GM18873 (cell line): ENCODE measurements around the gene ST3GAL4.

Experiments
- ATAC-seq: cut with Tn5 transposase; IDR thresholded peaks from one replicate; pipeline ENCODE4 v1.9.1; 2021; ENCODE audit warnings: mild to moderate bottlenecking, moderate library complexity, moderate number of reproducible peaks; ENCODE audit not compliant: unreplicated experiment, low FRiP score

The ST3GAL4 gene

DNA sequence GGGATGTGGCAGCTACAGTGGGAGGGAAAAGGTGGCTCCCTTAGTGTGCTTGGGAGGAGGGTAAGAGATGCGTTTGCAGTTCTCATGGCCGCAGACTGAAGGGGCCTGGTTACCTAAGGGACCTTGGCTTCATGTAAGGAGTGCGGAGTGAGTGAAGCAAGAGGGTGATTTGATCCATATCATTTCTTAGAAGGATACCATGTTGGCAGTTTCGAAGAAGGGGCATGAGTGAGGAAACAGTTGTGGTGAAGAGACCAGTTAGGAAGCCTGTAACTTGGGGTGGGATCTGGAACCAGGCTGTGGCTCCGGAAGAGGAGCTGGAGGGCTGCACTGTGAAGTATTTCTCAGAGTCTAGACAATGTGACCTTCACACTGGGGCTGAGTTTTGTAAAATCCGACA, 45.0 kb downstream of the ST3GAL4 start:
- no peak for ATAC-seq

DNA sequence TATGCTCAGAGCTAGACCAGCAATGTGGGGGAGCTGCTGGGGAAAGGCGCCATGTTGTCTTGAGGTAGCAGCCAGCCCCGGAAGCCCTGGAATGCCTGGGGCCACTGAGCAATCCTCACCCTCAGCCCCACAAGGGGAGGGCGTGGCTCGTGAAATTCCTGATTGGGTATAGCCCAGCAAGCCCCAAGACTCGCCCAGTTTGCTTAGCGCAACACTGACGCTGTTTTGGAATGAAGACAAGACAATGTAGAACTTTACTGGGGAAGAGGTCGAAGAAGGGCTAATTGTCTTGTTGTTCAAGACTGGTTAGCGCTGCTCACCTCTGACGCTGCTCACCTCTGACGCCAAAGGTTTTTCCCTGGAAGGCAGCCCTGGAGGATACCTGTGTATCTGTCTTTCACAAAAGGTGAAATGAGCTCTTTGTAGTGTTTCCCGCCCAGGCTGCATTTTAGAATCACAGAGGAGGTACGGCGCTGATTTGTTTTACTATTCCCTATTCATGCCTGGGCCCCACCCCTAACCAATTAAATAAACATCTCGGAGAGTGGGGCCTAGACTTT, 47.6 kb downstream of the ST3GAL4 start:
- no peak for ATAC-seq

DNA sequence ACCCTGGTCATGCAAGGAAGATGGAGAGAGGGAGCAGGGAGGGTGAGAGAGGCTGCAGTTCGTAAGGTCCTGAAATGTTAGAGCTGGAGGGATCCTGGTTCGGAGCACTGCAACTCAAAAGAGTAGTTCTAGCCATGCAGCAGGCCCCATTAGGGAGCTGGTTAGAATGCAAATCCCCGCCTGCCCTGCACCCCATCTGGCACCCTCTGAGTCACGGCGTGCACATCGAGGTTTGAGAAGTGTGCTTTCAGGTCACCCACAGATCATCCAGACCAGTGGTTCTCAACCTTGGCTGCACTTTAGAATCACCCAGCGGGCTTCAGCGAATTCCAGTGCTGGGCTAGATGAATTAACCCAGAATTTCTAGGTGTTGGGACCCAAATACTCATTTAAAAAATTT, 48.2 kb downstream of the ST3GAL4 start:
- ATAC-seq, result peak; percentile 95

DNA sequence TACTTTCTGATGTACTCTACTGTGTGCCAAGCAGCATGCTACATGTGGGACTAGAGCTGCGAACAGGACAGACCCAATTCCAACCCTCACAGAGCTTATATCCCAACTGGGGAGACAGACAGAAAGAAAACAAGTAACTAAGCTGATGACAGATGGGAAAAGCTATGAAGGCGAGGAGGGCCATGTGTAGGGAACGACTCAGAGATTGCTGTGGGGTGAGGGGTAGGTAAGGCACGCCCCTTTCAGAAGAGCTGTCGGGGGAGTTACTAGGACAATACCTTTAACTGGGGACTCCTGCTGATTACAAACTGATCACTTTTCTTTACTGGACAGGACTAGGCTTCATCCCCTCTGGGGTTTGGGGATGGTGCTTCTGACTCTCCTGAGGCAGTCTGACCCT, 48.9 kb downstream of the ST3GAL4 start:
- no peak for ATAC-seq

DNA sequence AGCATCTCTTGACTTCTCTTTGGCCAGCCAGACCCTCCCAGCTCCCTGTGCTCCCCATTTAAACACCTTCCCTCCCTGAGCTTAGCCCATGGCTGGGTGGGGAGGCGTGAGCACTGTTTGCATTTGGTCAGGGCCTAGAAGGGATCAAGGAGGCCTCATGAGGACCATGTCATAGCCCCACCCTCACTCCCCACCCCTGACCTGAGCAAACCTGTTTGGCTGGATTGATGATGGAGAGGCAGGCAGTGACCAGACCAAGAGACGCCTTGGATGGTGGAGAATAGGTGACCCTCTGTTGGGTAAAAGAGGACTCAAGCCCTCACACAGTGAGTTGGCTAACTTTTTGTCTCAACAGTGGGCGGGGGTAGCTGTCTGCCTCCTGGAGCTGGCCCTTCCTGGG, 49.9 kb downstream of the ST3GAL4 start:
- no peak for ATAC-seq

DNA sequence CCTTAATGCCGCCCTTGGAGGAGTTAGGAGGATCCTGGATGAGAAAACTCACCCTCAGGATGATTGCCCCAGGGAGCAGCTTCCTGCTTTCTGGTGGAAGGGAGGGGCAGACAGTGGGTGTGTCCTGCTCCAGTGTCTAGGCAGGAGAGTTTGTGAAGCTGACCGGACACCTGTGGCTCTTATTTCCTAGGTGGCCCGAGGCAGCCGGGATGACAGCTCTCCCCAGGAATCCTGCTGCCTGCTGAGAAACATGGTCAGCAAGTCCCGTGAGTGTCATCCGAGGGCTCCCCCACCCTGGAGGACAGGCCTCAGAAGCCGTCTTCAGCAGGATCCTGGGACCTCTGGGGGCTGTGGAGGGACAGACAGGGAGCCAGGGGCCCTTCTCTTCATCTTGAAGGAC, 50.4 kb downstream of the ST3GAL4 start:
- ATAC-seq, result no peak

DNA sequence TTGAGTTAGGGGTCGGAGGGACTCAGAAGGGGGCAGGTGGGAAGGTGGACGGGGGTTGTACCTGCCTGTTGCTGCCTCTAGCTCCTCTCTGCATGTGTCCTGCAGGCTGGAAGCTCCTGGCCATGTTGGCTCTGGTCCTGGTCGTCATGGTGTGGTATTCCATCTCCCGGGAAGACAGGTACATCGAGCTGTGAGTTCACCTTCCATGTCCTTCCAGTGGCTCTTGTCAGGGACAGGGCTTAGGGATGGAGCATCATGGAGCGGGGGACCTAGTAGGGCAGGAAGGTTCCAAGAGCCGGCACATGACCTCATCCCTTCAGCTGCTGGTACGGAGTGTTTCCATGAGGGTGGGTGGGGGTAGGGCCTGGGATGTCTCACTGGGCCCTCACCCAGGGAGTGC, 50.9 kb downstream of the ST3GAL4 start:
- no peak for ATAC-seq

DNA sequence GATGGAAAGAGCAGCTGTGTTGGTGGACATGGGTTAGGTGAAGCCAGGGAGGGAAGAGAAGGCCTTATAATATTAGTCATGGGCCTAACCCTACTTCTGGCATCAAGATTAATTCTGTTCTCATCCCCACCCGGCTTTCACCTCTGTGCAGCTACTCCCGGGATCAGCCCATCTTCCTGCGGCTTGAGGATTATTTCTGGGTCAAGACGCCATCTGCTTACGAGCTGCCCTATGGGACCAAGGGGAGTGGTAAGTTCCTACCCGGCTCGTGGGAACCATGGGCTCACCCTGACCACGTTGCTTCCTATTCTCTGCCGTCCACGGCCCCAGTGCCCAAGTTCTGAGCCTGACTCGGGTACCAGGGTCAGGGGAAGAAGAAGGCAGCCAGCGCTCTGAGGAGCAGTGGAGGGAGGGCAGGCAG, 51.6 kb downstream of the ST3GAL4 start:
- no peak for ATAC-seq

DNA sequence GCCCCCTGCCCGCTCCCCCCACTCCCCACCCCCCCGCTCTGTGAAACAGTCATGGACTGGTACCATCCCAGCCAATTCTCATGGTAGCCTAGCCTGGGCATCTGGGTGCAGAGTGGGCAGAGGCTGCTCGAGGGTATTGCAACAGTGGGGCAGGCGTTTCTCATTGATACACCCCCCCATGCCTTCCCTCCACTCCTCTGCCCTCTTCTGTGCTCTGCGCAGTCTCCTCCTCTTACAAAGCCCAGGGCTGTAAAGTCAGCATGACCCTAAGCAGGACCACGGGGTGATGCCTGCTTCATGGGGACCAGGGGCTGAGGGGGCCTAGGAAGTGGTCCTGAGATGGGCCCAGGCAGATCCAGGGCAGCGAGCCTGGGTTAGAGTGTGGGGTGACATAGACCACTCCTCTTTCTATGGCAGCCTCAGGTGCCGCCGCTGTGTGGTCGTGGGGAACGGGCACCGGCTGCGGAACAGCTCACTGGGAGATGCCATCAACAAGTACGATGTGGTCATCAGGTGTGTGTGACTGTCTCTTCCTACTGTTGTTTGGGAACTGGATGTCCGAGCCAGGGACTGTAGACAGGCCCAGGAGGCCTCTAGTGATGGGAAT, 52.3 kb downstream of the ST3GAL4 start:
- no peak for ATAC-seq

DNA sequence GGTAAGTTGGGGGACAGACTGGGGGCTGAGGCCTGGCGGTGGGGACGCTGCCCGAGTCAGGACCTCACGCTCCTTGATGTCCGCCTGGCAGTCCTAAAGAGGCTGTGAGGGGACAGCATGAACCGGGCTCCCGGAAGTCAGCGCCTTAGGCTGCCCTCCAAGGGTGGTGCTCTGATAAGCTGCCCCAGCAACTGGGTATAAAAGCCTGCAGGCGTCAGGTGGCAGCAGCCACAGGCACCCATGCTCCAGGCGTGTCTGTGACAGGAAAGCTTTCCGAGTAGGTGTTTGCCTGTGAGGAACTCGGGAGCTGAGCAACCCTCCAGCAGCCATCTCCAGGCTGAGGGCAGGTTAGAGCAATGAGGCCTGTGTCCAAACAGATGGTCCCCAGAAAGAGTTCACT, 53.0 kb downstream of the ST3GAL4 start:
- ATAC-seq, result no peak

DNA sequence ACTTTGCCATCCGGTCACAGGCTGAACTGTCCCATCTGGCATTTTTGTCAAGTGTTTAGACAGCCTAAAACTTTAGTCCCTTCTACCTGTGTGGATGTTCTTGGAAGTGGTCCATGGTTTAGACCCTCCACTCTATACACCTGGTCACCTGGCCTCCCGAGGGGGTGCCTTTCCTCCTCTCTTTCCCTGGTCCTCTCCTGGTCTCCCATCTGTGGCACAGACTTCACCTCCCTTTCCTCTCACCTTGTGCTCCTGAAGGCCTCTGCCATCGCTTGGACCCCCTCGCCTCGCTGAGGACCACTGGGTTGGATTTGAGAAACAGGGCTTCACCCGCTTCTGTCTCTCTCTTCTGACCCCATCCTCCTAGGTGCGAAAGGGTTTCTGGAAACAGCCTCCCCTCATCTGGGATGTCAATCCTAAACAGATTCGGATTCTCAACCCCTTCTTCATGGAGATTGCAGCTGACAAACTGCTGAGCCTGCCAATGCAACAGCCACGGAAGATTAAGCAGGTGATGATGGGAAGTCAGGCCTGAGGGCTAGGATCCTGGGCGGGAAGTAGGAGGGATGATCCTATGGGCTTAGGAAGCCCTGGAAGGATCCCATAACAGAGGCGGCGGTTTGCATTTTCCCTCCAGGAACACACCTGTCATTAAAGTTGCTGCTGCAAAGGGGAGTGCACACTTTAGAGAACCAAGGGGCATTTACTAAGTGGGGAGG, 53.6 kb downstream of the ST3GAL4 start:
- no peak for ATAC-seq

DNA sequence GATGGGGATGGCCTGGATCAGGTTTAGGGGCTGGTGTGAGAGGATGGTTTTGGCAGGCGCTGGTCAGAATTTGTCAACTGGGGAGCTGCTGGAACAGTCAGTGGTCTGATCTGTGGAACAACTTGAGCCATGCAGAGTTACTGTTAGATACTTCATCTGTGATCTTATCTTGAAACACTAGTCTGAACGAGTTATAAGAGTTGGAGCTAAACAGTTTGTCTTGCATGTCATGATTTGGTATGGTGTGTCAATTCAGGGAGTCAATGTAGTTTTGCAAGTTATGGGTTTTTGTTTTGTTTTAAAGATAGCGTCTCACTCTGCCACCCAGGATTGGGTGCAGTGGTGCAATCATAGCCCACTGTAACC, 54.1 kb downstream of the ST3GAL4 start:
- no peak for ATAC-seq

DNA sequence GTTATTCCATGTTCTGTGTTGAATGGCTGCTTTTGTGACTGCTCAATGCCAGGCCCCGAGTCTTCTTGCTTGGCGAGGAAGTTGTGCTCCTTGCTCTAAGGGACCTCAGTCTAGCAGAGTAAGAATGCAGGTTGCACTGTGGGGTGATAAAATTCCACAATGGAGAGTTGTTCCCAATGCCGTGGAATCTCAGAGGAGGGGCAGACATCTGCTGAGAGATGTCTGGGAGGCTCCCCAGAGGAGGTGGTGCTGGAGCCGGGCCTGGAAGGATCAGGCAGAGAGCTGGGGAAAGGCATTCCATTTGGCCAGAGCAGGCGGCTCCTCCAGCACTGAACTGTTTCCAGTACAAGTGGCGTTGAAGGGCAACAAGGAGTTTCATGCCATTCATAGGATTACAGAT, 55.2 kb downstream of the ST3GAL4 start:
- no peak for ATAC-seq

DNA sequence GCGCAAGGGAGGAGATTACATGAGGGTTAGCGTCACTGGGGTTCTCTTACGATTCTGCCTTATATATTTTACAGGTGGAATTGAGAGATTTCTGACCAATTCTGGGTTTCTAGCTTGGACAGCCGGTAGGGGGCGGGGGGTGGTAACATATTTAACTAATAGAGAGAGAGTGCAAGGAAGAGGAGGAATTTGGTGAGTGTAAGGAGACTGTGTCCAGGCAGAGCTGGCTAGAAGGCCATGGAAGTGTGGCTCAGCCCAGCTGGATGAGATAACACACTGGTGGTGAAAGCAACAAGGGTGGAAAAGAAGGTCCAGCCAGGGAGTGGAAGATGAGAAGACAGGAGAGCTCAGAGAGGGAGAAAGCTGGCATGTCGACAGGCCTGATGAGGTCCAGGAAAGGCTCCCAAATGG, 56.5 kb downstream of the ST3GAL4 start:
- ATAC-seq, result no peak

DNA sequence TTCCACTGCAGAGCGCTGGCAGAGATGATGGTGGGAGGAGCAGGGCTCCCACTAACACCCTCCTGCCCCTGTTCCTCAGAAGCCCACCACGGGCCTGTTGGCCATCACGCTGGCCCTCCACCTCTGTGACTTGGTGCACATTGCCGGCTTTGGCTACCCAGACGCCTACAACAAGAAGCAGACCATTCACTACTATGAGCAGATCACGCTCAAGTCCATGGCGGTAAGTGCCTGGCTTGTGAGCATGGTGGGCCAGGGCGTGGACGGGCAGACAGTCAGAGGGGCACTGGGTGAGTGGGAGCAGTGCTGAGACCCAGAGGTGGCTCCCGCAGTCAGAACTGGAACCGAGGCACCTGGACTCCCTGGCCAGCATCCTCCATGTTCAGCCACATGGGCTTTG, 57.9 kb downstream of the ST3GAL4 start:
- ATAC-seq, result no peak

DNA sequence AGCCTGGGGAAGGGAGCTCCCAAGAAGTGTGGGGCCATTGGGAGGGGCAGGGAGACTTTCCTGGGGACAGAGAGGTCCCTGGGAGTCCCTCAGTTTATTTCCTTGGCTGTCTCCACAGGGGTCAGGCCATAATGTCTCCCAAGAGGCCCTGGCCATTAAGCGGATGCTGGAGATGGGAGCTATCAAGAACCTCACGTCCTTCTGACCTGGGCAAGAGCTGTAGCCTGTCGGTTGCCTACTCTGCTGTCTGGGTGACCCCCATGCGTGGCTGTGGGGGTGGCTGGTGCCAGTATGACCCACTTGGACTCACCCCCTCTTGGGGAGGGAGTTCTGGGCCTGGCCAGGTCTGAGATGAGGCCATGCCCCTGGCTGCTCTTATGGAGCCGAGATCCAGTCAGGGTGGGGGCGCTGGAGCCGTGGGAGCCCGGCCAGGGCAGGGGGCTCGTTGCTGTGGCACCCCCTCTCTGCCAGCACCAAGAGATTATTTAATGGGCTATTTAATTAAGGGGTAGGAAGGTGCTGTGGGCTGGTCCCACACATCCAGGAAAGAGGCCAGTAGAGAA, 58.4 kb downstream of the ST3GAL4 start:
- no peak for ATAC-seq

DNA sequence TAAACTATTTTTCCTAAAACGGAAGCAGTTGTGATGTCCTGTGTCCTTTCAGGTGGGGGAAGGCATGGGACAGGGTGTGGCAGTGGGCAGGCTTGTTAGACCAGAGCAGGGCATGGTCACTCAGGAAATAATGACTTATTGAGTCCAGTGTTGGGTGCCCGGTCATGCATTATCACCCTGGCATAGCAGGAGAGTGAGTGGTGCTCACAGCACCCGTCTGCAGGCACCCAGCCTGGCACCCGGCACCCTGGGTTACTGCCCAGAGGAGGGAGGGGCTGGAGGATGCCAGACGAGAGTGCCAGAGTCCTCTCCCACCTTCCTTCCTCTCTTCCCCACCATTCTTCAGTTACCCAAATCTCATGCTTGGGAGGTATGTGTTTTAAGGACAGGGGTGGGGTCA, 59.1 kb downstream of the ST3GAL4 start:
- no peak for ATAC-seq

DNA sequence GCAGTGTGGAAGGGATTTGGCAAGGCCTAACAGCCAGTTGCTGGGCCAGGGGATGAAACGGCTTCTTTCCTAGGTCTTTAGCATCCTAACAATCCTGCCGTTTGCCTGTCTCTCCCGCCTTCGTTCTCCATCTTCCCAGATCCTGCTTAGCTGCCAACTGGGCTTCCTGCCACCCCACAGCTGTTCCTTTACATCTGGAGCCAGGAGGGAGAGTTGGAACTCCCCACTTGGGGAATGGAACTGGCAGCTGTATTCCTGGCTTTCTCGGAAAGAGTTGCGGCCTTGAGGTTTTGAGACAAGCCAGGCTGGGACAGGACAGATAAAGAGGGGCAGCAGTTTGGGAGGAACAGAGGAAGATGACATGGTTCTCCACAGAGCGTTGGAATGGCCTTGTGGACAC, 59.6 kb downstream of the ST3GAL4 start:
- ATAC-seq, result no peak

DNA sequence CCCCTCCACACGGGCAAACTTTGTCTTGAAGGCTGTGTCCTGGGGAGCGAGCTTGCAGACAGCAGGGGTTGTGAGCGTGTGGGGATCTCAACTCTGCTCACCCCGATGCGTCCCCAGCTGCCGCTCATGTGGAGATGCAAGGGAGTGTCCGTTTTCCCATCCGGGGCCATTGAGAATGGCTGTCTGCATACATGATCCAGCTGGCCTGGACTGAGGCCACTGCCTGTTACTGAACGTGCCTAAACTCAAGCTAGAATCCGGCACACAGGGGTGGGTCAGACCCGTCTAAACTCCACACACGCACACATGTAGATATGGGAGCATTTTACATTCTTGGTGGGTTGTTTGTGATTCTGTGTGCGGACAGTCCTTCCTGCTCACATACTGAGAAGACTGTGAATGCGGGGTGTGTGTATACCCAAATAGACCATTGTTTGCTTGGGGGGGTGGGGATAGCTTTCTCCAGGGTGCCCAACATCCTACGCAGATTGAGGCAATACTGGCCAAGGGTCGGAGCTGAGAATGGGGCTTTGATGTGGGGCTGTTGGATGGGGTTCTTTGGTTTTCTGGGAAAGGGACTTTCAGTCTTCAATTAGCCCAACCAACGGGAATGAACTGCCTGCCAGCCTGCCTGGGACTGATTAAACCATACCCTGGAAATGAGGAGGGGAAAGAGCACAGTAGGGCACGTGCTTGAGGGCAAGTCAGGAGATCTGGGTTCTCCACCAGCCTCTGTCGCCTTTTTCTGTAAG, 60.4 kb downstream of the ST3GAL4 start:
- ATAC-seq, result no peak

DNA sequence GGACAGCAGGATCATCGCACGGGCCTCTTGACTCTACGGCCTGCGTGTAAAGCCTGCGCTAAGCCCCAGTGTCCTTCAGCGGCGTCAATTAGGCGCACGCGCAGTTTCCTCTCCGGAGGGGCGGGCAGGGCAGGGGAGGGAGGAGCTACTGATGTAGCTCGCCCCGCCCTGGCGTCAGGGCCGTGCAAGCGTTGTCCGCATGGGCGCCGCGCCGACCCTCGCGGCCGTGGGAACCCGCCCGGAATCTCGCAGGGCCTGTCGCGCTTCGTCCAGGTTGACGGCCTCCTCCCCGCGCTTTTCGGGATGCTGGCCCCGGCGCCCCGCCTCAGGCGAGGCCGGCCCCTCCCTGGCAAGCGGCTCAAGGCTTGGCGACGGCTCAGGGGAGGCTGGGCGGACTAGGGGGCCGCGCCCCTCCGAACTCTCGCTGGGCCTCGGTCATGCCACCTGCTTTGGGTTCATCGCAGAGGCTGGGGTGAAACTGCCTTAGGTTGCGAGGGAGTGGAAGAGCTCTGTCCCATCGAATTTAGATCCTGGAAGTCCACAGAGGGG, 61.1 kb downstream of the ST3GAL4 start:
- ATAC-seq, result peak; percentile 73
